GM18867 (cell line): ENCODE data around the gene SPEF1.

Experiments
- ATAC-seq: cut with Tn5 transposase; IDR thresholded peaks from one replicate; pipeline ENCODE4 v1.9.1; 2021; ENCODE audit warnings: mild to moderate bottlenecking, moderate library complexity; ENCODE audit not compliant: unreplicated experiment

SPEF1 gene

GRCh38 chr20:3733119-3733995, 47.9 kb downstream of the SPEF1 start:
- no peak for ATAC-seq

- no peak for ATAC-seq
These were observed 48.7 kb downstream of the SPEF1 start, which contains the start of gene HSPA12B for GRCh38 chr20:3732327-3733118. TSS of gene HSPA12B (plus strand) at chr20:3732685. CDS start at chr20:3738675, 5,990 bp downstream.

- no peak for ATAC-seq
These were observed 49.3 kb downstream of the SPEF1 start for GRCh38 chr20:3731944-3732326.

GRCh38 chr20:3730803-3731672, 50.2 kb downstream of the SPEF1 start:
- ATAC-seq = no peak

- ATAC-seq = no peak
These were observed 51.3 kb downstream of the SPEF1 start for GRCh38 chr20:3729811-3730540.

GRCh38 chr20:3729378-3729777, 51.9 kb downstream of the SPEF1 start:
- no peak for ATAC-seq

GRCh38 chr20:3728876-3729275, 52.4 kb downstream of the SPEF1 start:
- no peak for ATAC-seq

- ATAC-seq = no peak
These were observed 52.9 kb downstream of the SPEF1 start for GRCh38 chr20:3728354-3728753.
